HG03442 (cell line): ENCODE results near the gene SHFL.

Experiments used
- ATAC-seq: cut with Tn5 transposase; IDR thresholded peaks from one replicate; pipeline ENCODE4 v1.9.1; 2021; ENCODE audit warnings: mild to moderate bottlenecking, moderate library complexity; ENCODE audit not compliant: unreplicated experiment

SHFL gene

DNA sequence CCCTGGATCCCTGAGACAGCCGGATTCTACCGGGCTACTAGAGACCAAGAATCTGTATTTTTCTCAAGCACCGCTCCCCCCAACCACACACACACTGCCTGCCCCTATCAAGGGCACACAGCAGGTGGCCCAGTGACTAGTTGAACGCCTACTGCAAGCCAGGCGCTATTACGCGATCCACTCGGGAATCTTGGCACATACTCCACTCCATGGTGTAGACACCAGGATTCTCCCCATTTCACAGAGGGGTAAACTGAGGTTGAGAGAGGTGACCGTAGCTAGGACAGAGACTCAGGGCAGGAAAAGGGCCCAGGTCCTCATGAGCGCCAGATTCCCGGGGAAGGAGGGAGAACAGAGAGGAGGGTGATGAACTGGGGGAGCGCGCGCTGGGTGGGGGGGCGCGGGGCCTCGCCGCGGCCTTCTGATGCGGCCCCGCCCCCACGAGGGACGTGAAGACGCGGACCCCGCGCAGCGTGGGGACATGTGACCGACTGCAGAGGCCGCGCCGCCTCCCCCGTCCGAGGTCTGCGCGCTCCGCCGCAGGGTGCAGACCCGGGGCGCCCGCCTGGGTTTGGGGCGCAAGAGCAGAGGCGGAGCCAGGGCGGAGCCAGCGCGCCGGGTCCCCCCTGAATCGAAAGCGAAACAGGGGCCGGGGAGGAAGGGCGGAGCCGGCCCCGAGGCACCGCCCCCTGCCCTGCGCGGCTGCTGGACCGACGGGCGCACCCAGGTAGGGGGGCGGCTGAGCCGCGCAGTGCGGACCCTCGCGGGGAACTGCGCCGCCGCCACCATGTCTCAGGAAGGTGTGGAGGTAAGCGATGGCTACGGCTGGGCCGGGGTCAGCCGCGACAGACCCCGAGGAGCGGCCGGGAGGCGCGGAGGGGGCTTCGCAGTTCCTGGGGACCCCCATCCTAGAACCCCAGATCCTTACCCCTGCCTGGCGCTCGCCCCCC is at the start of gene SHFL:
SHFL (plus strand) TSS at position 677 of the 950 bp plus-strand sequence; CDS start at position 788, 111 bp downstream.
- peak; percentile 82 for ATAC-seq

DNA sequence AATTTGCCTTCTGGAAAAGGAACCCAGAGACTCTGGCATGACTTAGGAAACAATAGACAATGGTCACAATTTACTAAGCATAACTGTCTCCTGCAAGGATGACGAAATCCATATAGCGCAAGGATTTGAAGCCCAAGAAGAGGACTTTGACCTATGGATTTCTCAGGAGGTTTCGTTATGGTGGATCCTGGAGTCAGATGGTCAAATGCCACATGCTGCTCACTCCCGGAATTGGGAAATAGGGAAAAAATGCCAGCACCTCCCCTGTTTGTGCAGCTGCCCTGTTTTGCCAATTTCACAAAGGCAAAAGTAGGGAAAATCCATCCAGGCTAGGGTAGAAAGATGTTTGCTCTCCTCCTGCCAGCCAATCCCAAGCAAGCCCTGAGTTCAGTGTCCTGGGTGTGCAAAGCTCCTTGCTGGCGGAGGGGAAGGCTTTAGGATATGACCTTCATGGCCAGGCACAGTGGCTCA is 49.5 kb upstream of the SHFL start:
- ATAC-seq: no peak

DNA sequence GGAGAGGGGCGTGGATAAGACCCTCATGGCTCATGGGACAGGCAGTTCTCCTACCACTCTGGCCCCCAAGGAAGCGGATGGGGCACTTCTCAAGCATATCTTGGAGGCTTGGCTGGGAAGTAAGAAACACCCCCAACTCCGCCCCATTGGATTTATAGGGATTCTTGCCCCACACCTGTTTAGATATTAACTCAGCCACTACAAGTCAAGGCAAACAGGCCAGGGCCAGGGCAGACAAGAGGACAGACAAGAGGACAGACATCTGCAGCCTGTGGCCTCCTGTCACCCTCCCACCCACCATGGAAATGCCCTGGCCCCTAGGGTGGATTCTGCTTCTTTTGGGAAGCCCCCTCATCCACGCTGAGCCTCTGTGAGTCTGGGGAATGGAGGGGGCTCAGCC is 48.8 kb upstream of the SHFL start:
- no peak for ATAC-seq

DNA sequence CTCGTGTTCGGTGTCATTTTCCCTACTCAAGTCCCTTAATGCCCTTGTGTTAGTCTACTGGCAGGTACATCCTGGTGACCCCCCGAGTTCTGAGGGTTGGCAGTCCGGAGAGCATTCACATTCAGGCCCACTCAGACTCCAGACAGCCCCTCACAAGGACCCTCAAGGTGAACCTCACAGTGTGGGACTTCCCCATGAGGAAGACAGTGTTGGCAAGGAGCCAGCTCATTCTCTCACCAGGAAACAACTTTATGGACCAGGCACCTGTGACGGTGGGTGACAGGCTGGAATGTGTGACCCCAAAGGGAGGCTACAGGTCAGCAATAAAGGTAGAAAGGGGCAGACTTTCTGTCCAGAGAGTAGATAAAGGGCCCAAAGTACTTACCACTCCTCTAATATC is 48.3 kb upstream of the SHFL start:
- ATAC-seq: no peak

DNA sequence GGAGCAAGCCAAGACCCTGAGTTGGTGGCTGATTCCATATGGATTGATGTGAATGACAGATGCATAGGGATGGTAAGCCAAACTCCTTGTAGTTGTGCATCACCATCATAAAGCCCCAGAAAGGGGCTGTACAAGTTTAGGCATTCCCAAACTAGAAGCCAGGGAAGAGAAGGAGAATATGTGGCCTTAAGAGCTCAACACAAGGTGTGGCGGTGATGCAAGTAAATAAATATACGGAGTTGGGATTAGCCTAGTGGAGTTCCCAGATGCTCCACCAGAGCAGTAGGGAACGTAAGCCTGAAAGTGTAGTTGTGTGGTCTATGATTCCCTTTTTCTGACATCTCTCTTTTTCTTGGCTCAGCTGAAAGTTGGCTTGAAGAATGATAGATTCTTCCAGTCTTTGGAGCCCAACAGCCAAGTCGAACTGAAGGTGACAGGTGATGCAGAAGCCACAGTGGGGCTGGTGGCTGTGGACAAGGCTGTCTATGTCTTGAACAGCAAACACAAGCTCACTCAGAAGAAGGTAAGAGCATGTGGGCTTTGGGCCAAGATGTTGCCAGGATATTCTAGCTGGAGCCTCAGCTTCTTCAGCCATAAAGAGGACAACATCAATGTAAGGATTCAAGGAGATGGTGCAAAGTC is 42.7 kb upstream of the SHFL start:
- no peak for ATAC-seq

DNA sequence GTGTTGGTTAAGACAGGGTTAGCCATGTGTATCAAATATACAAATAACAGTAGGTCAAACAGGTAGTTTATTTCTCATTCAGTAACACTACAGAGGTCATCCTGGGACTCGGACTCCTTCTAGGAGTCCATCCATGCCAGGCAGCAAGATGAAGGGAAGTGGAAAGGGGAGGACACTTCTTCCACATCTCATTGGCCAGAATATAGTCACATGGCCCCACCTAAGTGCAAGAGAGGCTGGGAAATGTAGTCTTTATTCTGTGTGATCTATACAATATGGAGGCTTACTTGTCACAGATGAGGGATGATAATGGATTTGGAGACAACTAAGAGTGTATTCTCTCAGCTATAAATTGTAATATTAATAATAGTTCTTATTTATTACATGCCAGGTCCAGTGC is 41.7 kb upstream of the SHFL start:
- ATAC-seq: no peak

DNA sequence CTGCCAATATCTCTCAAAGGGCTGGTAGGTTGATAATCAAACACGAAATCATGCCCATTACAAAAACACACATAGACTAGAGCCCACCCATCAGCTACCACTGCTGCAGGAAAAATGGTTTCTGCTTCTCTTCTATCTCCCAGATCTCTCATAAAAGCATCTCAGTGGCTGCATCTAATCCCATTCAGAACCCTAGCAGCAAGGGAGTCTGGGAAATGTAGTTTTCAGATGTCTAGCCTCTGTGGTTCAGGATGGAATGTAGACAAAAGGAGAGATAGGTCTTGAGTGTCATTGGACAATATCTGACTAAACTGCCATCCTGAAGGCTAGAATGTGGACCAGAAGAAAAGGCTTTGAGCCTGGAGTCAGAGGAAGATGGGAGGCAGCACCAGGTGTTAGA is 40.7 kb upstream of the SHFL start:
- no peak for ATAC-seq

DNA sequence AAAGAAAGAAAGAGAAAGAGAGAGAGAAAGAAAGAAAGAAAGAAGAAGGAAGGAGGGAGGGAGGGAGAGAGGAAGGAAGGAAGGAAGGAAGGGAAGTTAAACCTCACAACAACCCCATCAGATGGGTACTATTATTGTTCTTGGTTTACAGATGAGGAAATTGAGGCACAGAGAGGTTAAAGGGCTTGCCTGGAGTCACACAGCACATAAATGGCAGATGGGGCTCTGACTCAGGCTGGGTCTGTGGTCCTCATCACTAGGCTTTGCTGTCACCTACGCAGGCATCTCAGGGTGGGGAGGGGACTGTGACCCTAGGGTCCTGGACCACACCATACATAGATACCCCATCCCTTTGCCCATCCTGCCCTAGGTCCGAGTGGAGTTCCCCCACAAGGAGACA is 36.5 kb upstream of the SHFL start:
- no peak for ATAC-seq

DNA sequence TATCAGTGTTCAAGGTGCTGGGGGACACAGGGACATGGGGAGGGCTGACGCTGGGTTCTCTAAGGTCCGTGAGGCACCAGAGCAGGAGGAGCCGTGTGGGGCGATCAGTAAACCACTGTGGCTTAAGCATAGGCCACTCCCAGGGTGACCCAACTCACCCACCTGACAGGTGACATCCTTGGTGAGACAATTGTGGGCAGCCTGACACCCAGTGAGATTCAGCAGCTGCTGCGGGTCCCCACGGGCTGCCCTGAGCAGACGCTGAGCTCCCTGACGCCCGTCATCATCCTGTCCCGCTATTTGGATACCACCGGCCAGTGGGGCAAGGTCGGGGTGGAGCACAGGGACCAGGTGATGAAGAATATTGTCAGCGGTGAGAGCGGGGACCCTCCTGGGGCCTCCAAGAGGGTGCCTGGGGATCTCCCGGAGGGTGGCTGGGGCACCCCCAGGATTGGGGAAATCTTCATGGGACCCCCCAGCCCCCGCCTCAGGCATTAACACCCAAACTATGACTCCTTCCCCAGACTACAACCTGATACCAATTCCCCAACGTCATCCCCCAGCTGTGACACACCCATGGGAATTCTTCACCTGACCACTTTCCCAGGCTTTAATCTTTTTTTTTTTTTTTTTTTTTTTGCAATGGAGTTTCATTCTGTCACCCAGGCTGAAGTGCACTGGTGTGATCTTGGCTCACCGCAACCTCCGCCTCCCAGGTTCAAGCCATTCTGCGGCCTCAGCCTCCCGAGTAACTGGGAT is 33.3 kb upstream of the SHFL start:
- no peak for ATAC-seq

DNA sequence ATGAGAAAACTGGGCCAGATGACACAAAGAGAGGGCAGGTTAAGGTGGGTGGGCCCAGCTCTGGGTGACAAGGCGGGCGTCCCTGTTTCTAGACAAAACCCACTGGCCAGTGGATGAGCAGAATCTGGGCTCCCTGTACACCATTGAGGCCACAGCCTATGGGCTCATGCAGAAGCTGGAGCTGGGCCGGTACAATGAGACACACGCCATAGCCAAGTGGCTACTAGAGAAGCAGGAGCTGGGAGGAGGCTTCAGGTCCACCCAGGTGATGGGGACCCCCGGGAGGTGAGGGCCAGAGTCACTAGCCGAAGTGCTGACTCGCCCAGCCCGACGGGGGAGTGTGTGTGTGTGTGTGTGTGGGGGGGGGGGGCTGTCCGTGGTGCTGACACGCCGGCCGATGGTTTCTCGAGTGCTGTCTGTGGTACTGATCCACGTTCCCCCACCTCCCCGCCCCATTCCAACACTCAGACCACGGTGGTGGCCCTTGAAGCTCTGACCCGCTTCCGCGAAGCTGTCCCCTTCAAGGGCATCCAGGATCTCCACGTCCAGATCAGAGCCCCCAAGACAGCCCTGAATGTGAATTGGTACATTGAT is 24.3 kb upstream of the SHFL start:
- no peak for ATAC-seq

DNA sequence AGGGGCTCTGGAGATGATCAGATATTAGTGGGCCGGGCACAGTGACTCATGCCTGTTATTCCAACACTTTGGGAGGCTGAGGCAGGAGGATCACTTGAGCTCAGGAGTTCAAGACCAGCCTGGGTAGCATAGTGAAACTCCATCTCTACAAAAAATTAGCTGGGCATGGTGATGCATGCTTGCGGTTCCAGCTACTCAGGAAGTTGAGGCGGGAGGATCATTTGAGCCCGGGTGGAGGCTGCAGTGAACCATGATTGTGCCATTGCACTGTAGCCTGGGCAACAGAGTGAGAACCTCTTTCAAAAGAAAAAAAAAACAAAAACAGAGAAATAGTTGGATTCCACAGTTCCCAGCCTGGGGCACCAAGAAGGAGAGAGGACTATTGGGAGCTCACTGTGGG is 17.9 kb upstream of the SHFL start:
- ATAC-seq: no peak

DNA sequence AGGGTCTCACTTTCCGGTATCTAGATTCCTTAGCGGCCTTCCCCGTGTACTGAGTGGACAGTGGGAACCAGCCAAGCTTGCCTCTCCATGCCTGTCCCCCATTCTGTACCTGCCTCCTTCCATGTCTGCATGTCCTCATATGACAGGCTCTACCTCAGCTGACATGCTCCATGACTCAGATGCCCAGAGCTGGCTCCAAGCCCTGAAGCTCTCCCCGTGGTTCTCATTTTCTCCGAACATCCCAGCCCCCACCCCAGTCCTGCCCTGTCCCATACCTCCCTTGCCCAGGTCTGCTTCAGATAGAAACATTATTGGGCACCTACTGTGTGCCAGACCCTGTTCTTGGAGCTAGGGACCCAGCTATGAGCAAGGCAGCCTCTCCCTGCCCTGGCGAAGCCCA is 17.1 kb upstream of the SHFL start:
- ATAC-seq: no peak

DNA sequence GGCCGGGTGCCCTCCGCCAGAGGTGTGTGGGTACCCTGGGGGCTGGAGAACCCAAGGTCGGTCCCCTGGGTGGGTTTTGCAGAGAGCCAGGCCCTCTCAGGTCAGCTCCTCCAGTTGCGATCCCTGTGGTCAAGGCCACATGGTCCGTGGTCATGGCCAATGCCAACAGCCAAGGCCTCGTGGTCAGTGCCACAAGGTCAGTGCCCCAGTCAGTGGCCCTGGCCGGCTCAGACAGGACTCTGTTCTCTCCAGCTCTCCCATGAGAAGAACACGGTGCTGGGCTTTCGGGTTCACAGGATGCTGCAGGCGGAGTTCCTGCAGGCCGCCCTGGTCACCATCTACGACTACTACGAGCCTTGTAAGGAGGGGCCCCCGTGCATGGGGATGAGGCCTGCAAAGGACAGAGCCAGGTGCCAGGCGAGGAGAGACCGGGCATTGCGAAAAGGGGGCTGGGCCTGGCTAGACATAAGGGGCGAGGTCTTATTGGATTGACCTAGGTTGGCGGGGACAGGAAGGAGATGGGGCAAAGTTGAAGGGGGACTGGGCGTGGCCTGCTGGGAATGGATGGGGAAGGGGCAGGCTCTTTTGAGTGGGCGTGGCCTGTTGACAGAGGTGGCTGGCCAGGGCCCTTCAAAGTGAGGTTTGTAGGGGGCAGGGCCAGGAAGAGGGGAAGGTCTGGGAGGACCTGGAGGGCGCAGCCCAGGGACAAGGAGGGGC is 15.2 kb upstream of the SHFL start:
- no peak for ATAC-seq

DNA sequence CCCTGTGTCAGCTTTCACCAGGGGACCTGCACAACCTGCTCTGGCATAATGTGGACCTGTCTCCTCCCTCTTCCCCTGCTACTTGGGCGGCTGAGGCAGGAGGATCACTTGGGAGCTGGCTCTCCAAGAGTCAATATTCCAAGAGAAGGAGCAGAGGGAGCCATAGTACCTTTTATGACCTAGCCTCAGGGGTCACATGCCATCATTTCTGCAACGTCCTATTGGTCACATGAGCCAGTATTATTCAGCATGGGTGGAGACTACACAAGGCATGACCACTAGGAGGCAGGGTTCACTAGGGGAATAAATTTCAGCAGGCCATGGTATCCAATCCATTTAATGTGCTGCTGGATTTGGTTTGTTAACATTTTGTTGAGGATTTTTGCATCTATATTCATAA is 12.0 kb upstream of the SHFL start:
- no peak for ATAC-seq

DNA sequence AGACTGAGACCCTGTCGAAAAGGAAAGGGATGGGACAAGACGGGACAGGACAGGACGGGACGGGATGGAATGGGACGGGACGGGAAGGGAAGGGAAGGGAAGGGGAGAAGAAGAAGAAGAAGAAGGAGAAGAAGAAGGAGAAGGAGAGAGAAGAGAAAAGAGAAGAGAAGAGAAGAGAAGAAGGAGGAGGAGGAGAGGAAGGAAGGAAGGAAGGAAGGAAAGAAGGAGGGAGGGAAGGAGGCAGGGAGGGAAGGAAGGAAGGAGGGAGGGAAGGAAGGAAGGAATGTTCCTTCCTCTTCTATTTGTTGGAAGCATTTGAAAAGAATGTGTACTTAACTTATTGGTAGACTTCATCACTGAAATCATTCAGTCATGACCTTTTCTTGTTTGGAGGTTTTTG is 9.6 kb upstream of the SHFL start:
- no peak for ATAC-seq

DNA sequence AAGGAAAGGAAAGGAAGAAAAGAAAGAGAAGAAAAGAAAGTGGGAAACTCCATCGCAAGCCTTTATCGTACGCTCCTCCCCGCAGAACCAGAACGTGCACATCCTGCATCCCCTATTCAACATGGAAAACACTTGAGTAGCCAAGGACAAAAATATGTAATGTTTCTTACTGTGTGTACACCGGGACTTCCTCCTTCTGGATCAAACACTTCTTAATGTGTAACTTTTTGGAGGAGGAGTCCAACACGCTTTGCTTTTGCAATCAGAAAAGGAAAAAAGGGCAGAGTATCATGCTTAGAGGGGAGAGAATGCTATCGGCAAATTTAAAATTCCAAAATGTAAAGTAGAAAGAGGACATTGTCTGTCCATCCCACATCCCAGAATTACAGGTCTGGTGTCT is 7.8 kb upstream of the SHFL start:
- ATAC-seq: no peak

DNA sequence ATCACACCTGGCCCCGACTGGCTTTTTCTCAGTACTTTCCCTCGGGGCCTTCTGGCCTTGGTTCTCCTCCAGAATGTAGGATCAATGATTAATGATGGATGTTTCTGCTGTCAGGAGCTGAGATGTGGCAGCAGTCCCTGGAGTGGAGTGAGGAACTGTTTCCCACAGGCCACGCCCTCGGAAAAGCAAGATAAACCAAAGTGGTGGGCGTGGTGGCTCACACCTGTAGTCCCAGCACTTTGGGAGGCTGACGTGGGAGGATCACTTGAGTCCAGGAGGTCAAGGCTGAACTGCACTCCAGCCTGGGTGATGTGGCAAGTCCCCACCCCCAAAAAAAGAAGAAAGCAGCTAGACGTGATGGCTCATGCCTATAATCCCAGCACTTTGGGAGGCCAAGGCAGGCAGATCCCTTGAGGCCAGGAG is 7.1 kb upstream of the SHFL start:
- no peak for ATAC-seq

DNA sequence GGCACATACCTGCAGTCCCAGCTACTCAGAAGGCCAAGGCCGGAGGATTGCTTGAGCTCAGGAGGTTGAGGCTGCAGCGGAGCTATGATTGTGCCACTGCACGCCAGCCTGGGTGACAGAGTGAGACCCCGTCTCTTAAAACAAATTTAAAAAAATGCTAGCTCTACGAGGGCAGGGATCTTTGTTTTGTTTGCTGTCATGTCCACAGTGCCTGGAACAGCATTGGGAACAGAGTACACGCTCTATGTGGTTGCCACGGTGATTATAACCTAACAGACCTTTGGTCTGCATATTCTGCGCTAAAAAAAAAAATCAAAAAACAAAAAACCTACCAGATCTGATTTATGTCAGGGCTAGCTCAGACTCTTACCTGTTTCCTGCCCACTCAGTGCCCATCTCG is 2.2 kb upstream of the SHFL start:
- no peak for ATAC-seq

DNA sequence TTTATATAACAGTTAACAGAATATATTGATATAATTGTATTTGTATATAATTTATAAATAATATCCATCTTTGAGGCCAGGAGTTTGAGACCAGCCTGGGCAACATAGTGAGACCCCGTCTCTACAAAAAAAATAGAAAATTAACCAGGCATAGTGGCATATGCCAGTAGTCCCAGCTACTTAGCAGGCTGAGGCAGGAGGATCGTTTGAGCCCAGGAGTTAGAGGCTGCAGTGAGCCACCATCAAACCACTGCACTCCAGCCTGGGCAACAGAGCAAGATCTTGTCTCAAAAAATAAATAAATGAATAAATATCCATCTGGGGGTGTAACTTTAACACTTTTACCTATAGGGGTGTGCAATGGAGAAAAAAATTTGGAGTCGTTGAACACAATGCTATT is 1.3 kb upstream of the SHFL start:
- ATAC-seq: no peak

DNA sequence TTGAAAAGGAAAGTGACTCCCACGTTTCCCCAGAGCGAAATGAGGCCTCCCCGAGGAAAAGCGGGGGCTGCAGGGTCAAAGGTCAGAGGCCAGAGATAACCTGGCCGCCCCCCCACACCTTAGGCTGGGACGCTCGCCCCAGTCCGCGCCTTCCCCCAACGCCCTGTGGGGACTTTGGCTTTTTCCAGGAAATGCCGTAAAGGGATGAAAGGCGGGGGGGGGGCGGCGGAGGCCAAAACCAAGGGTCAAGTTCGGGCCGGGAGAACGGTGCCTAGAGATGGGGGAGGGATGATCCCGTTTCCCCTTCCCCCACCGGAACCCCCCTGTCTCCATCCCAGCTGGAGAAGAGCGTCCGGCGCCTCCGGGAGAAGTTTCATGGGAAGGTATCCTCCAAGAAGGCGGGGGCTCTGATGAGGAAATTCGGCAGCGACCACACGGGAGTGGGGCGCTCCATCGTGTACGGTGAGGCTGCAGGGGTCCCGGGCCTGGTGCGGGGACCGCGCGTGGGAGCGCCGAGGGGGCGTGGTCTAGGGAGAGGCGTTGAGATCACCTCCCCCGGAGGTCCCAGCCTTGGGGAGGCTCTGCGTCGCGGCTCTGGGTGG is 575 bp downstream of the SHFL start:
- ATAC-seq: no peak
